HG03039 (cell line): ENCODE measurements around the gene RIPOR1.

Experiments used
- ATAC-seq: cut with Tn5 transposase; IDR thresholded peaks from one replicate; pipeline ENCODE4 v1.9.1; 2021; ENCODE audit warnings: mild to moderate bottlenecking, moderate library complexity; ENCODE audit not compliant: unreplicated experiment

Gene RIPOR1

GRCh38 chr16:67537636-67538591 is 9.3 kb downstream of the RIPOR1 start:
- ATAC-seq: no peak

GRCh38 chr16:67538666-67539101 is 10.1 kb downstream of the RIPOR1 start:
- ATAC-seq: no peak

- ATAC-seq: no peak
These were observed 10.6 kb downstream of the RIPOR1 start for GRCh38 chr16:67539271-67539670.

GRCh38 chr16:67539691-67540635 is 11.3 kb downstream of the RIPOR1 start:
- no peak for ATAC-seq

- ATAC-seq: no peak
These were observed 12.1 kb downstream of the RIPOR1 start for GRCh38 chr16:67540756-67541155.

- no peak for ATAC-seq
These were observed 13.0 kb downstream of the RIPOR1 start for GRCh38 chr16:67541391-67542263.

GRCh38 chr16:67542464-67542863 is 13.8 kb downstream of the RIPOR1 start:
- ATAC-seq: no peak

- no peak for ATAC-seq
These were observed 14.4 kb downstream of the RIPOR1 start for GRCh38 chr16:67543036-67543435.

GRCh38 chr16:67543582-67543981 is 15.0 kb downstream of the RIPOR1 start:
- ATAC-seq: no peak

GRCh38 chr16:67544329-67544841 is 15.8 kb downstream of the RIPOR1 start:
- ATAC-seq: no peak

GRCh38 chr16:67544844-67545664 is 16.4 kb downstream of the RIPOR1 start:
- no peak for ATAC-seq

- ATAC-seq: no peak
These were observed 17.0 kb downstream of the RIPOR1 start for GRCh38 chr16:67545665-67546024.

GRCh38 chr16:67546091-67546501 is 17.5 kb downstream of the RIPOR1 start:
- no peak for ATAC-seq

- no peak for ATAC-seq
These were observed 18.3 kb downstream of the RIPOR1 start for GRCh38 chr16:67546761-67547422.

GRCh38 chr16:67547423-67548264 is 19.0 kb downstream of the RIPOR1 start:
- no peak for ATAC-seq

GRCh38 chr16:67548265-67549126 is 19.9 kb downstream of the RIPOR1 start:
- no peak for ATAC-seq

- ATAC-seq: no peak
These were observed 20.6 kb downstream of the RIPOR1 start for GRCh38 chr16:67549240-67549639.
